NCI-H748 treated with DMSO at 0.1 percent for 48 hours (cell line): ENCODE measurements around the gene TTC23.
"Not testable (repeated sequence)": the region's sequence is repeated elsewhere in the genome, so short reads cannot be mapped to it uniquely, and the experiment has no call there.

Source experiments
- DNase-seq: peaks from one replicate; lab custom pipeline; 2025; lab: John Stamatoyannopoulos, UW

Gene TTC23

GRCh38 chr15:99120050-99120777 is 129.2 kb downstream of the TTC23 start:
- no peak for DNase-seq

- DNase-seq, result no peak
These were observed 130.4 kb downstream of the TTC23 start for GRCh38 chr15:99118801-99119546.

- DNase-seq, result no peak
These were observed 131.1 kb downstream of the TTC23 start for GRCh38 chr15:99118258-99118632.

- no peak for DNase-seq
These were observed 131.7 kb downstream of the TTC23 start for GRCh38 chr15:99117563-99118257.

DNA sequence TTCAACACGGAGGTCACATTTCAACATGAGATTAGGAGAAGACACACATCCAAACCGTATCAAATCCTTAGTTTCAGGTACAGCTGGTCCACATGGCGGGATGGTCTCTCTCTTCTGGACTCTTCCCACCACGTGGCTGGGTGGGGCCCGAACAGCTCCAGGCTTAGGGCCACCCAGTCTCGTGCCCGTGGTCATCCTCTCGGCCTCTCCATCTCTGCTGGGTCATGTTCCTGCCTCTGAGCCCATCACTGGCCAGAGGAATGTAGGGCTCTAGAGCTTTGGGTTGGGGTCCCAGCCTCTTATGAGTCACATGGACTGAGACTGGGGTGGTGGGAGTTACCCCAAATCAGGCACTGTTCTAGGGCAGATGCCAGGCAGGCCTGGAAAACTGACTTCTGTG is 132.3 kb downstream of the TTC23 start:
- no peak for DNase-seq

DNA sequence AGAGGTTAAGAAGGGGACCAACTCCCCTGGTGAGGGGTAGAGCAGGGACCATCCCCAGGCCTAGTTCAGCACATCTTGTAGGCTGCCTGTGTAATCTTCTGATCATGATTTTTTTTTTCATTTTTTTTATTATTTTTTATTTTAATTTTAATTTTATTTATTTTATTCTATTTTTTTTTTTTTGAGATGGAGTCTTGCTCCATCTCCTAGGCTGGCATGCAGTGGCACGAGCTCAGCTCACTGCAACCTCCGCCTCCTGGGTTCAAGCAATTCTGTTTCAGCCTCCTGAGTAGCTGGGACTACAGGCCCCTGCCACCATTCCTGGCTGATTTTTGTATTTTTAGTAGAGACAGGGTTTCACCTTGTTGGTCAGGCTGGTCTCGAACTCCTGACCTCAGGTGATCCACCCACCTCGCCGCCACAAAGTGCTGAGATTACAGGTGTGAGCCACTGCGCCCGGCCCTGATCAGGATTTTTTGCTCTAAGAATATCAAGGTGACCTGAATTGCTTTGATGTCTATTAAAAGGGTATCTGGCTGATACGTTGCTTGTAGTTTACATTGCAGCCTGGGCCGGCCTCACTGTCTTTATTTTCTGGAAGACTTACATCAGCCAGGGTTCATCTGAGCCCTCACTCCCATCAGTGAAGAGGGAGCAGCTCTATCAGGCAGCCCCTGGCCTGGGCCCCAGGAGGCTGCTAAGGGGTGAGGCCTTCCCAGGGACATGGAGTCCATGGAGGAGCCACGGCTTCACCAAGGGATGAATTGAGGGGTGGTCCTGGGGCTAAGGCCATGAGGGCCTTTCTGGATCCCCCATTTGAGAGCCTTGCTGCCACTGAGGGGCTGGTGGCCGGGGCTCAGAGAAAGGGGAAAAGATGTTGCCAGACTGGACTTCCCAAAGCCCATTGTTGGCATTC is 133.8 kb downstream of the TTC23 start:
- DNase-seq, result no peak

DNA sequence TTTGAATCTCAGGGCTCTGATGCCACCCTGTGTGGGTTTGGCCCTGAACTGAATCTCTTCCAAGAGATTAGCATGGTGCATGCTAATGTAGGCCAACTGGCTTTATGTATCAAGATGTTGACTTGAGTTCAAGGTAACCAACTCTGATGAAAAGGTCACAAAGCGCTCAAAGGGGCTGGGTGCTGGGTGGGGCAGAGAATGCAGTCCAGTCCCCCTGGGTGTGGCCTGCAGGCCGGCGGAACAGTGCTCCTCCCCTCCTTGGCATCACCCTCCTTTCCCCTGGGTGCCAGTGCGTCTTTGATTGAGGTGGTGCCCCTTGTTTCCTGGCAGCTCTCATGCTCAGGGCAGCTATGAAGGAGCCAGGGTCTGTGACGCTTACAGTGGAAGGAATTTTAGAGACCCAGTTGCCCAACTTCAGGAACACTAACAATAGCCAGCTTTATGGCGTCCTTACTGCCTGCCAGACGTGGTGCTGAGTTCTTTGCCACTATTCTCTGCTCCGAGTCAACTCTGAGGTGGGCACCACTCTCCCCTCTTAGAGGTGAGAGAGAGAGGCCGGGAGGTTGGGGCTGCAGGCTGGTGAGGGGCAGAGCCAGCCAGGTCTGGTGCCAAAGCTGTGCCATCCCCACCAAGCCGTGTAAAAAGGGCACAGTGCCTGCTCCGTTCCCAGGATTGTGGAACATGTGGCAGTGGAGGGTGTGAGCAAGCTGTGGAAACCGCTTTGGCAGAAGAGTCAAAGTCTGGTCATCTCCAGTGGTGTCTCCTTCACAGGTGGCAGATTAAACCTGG is 134.7 kb downstream of the TTC23 start:
- no peak for DNase-seq

DNA sequence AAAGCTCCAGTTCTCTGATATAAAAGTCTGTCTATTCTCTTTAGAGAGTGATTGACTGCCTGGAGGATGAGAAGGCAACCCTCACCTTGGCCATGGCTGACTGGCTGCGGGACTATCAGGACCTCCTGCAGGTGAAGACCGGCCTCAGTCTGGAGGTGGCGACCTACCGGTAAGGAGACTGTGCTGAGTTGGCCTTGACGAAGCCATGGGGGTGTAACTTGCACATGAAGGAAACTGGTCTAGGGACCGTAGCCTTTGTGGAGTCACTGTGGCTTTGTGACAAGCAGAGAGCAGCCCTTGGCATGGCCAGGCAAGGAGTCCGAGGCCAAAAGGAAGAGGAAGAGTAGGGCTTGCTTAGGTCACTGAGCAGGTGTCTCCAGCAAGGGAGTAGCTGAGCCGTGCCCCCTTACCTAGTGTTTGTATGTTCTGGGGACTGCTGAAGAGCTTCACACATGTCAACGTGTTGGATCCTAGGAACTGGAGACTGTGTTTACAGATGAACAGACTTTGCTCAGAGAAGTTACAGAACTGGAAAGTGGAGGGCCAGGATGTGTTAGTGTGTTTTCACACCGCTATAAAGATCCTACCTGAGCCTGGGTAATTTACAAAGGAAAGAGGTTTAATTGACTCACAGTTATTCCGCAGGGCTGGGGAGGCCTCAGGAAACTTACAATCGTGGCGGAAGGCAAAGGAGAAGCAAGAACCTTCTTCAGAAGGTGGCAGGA is 135.7 kb downstream of the TTC23 start:
- no peak for DNase-seq

- DNase-seq, result not testable (repeated sequence)
These were observed 137.7 kb downstream of the TTC23 start for GRCh38 chr15:99111641-99112040.

GRCh38 chr15:99110581-99111320 is 138.6 kb downstream of the TTC23 start:
- no peak for DNase-seq

GRCh38 chr15:99110093-99110492 is 139.3 kb downstream of the TTC23 start:
- no peak for DNase-seq

DNA sequence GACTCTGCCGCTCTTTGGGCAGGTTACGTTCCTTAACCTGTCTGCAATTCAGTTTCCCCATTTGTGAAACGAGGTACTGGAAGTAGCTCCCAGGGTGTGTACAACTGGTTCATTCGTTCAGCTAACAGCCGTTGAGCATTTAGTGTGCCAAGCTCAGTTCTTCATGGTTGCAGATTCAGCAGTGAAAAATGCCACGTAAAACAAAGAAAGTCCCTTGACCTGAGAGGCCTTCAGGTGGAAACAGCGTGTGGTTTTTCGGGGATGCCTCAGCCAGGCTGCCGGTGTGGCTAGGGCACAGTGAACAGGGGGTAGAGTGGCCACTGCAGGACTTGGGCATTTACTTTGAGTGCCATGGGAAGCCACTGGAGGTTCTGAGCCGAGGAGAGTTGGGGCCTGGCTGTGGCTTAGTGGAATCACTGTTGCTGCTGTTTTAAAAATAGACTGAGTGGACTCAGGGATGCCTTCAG is 139.8 kb downstream of the TTC23 start:
- no peak for DNase-seq

- DNase-seq, result no peak
These were observed 140.4 kb downstream of the TTC23 start for GRCh38 chr15:99108993-99109392.

GRCh38 chr15:99106417-99107220 is 142.8 kb downstream of the TTC23 start:
- no peak for DNase-seq

DNA sequence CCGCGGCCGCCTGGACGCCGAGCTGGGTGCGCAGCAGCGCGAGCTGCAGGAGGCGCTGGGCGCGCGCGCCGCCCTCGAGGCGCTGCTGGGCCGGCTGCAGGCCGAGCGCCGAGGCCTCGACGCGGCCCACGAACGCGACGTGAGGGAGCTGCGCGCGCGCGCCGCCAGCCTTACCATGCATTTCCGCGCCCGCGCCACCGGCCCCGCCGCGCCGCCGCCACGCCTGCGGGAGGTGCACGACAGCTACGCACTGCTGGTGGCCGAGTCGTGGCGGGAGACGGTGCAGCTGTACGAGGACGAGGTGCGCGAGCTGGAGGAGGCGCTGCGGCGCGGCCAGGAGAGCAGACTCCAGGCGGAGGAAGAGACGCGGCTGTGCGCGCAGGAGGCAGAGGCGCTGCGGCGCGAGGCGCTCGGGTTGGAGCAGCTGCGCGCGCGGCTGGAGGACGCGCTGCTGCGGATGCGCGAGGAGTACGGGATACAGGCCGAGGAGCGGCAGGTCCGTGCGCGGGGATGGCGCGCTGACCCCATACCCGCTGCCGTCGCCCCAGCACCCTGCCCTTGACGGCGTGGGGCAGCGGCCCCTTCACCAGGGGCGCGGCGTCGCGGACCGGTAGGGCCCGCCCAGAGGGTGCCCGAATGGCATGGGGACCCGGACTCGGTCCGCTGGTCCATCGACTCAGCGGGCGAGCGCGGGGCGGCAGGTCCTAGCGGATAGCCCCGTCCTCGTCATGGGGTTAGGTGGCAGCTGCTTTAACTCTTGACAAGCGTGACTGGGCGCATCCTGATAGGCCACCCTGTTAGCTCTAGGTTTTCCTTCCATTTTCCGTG is 143.7 kb downstream of the TTC23 start:
- DNase-seq, result peak; percentile 14

DNA sequence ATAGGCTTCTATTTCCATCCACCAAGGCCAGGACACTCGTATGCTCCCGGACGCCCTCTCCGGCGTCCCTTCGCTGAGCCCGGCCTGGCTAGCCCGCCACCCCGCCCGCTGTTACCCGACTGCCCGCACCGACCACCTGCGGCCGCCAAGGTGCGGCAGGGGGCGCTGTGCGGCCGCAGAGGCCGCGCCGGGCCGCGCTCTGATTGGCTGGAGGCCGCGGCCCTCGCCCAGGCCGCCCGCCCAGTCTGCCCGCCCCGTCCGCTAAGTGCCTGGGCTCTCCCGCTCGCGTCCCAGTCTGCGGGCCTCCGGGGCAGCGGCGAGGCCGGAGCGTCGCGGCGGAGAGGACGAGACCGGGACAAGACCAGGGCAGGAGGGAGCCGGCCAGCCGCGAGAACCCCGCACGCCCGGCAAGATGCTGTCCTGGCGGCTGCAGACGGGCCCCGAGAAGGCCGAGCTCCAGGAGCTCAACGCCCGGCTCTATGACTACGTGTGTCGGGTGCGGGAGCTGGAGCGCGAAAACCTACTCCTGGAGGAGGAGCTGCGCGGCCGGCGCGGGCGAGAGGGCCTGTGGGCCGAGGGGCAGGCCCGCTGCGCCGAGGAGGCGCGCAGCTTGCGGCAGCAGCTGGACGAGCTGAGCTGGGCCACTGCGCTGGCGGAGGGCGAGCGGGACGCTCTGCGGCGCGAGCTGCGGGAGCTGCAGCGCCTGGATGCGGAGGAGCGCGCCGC is 144.4 kb downstream of the TTC23 start, which contains the start of gene SYNM:
Gene SYNM, plus strand, starts transcription at position 293 of the 726 bp plus-strand sequence. Its CDS starts 120 bp downstream, at position 413.
- DNase-seq, result peak; percentile 39

GRCh38 chr15:99103279-99103678 is 146.1 kb downstream of the TTC23 start:
- no peak for DNase-seq
